HuH-7 (cell line): ENCODE results near the gene ATAD2B.
A peak's percentile ranks its signal among the peaks of the same experiment; 100 is the strongest.

Experiments
- DNase-seq: peaks from one replicate; pipeline ENCODE4 v3.0.0; 2011; ENCODE audit warnings: low spot score

The ATAD2B gene

DNA sequence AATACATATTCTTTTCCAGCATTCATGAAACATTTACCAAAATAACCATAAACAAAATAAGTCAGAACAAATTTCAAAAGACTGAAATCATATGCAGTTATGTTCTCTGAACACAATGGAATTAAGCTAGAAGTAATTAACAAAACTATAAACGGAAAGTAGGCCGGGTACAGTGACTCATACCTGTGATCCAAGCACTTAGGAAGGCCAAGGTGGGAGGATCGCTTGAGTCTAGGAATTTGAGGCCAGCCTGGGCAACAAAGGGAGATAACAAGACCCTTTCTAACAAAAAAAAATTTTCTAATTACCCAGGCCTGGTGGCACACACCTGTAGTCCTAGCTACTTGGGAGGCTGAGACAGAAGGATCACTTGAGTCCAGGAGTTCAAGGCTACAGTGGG is 14.9 kb downstream of the ATAD2B start:
- no peak for DNase-seq

DNA sequence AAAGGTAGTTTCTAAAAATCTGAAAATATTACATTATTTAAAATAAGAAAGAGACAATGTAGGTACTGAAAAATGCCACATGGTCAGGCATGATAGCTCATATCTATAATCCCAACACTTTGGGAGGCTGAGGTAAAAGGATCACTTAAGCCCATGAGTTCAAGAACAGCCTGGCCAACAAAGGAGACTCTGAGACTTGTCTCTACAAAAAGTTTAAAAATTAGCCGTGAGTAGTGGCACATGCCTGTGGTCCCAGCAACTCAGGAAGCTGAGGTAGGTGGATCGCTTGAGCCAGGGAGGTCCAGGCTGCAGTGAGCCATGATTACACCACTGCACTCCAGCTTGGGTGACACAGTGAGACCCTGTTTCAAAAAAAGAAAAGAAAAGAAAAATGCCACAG is 21.8 kb downstream of the ATAD2B start:
- no peak for DNase-seq

DNA sequence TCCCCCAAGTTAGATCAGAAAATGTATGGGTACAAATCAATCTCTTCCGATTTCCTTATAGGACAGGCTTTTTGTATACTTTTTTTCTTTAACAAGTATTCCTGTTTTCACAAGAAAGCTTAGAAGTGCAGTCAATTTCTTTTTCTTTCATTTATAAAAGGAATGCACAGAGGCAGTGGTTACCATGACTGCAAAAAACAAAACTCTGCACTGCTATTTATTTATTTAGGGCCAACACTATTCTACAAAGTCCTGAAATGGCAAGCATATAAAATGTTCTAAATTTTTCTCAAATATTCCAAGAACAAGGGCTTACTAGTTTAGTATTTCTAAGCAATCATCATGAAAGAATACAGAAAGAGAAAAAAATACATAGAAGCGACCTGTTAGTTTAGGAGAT is 22.2 kb downstream of the ATAD2B start:
- no peak for DNase-seq

DNA sequence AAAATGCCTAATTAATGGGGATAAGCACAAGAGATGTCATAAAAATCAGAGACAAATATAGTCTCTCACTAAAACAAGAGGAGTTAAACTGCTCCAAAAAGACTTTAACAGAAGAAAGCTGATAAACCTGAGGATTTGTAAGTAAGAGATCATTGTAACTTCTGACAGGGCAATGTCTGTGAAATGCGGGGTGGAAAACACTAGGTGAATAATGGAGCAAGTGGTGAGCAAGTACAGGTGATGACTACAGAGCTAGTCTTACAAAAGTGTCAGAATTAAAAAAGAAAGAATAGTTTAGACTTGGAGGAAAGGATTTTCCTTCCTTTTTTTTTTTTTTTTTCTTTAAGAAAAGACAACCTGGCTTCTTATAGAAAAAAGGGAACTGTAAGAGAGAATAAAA is 22.7 kb downstream of the ATAD2B start:
- no peak for DNase-seq

DNA sequence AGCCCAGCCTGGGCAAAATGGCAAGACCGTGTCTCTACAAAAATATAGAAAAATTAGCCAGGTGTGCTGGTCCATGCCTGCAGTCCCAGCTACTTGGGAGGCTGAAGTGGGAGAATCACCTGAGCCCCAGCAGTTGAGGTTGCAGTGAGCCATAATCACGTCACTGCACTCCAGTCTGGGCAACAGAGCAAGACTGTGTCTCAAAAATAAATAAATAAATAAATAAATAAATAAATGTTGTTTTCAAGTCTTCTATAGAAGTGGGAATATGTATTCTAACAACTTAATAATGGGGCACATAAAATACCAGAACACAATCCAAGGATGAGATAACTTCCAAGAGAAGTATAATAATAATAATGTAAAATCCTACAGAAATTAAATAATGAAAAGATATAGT is 23.9 kb downstream of the ATAD2B start:
- no peak for DNase-seq

DNA sequence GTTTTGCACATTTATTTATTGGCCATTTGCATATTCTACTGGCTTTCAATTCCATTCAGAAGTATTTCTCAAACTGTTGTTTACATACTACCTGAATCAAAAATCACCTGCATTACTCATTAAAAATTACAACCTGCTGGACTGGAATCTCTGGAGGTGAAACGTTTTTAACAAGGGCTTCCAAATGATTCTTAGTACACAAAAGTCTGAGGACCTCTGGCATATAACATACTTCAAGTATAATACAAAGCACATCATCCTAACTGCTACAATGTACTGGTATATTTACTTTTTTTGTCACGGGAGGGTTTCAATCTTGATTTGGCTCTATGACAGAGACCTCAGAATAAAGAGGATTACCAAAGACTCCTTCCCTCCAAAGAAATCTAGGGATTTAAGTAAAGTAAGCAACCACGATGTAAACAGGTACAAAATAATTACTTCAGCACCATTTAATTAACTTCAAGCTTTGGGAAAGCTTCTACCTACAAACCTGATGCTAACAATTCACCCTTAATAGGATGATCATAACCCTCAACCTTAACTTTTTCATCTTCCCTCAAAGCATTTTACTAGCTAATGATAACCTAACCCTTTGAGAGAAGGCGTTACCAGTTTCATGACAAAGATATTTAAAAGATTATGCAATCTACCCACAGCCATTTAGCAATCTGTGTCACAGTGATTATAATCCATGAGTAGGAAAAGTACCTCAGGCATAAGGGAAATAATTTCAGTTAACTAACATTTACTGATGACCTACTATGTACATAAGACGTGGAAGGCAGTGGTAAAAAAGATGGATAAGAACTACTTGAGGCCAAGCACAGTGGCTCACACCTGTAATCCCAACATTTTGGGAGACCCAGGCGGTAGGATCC is 24.7 kb downstream of the ATAD2B start:
- no peak for DNase-seq

DNA sequence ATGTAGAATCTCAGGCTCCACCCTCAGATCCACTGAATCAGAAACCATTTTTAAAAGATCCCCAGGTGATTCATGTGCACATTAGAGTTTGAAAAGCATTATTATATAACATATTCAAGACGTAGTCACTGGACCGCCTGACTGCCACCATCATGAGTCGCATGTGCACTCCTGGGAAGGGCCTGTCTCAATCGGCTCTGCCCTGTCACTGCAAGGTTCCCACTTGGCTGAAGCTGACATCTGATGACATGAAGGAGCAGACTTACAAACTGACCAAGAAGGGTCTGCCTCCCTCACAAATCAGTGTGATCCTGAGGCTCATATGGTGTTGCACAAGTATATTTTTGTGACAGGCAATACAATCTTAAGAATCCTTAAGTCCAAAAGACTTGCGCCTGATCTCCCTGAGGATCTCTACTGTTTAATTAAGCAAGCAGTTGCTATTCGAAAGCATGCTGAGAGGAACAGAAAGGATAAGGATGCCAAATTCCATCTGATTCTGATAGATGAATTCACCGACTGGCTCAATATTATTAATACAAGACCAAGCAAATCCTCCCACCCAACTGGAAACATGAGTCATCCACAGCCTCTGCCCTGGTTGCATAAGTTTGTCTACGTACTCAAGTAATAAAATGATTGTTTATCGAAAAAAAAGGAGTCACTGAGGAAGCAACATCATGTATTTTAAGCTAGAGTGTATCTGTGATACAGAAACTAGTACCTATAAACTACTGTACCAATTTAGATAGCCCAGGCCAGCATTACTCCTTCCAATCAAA is 26.2 kb downstream of the ATAD2B start:
- DNase-seq: no peak

DNA sequence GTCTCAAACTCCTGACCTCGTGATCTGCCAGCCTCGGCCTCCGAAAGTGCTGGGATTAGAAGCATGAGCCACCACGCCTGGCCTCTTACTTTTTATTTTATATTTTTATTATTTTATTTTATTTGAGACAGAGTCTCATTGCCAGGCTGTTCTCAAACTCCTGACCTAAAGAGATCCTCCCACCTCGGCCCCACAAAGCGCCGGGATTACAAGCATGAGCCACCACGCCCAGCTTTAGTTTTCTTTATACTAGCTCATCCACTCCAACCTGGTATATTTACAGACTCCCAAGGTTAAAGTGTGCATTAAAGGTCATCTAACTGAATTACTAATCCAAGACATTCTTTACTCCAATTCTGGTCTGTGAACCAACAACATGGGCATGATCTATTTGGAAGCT is 26.8 kb downstream of the ATAD2B start:
- DNase-seq: no peak

DNA sequence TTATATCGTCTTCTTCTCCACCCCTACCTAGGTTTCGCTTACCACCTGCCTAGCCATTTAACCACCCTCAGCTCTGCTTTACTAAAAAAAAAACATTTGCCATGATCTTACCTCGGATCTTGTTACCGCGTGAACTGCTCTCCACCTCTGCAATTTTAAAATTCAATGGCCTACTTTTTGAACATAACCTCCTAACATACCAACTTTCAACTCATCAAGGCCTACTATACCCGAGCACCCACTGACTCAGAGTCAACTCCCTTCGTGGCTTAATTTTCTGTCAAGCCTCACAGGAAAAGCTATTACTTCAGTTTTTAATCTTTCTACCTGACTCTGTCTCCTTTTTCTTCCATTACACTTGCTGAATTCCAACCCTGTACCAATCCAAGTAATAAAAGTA is 55.7 kb downstream of the ATAD2B start:
- DNase-seq: no peak

DNA sequence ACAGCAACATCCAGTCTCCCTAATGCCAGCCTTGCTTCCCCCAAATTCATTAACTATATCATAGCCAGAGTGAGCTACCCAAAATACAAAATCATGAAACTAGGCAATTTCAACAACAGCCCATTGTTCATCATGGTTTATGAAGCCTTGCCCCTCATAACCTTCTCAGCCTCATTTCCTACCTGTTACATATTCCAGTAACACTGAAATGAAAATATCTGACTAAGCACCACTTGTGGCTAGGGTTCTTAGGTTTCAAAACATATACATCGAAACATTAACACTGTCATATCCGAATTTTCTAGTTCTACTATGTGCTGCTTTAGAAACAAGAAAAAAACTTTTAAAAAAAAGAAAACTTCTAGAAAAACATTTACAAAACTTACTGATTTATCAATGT is 59.5 kb downstream of the ATAD2B start:
- no peak for DNase-seq

DNA sequence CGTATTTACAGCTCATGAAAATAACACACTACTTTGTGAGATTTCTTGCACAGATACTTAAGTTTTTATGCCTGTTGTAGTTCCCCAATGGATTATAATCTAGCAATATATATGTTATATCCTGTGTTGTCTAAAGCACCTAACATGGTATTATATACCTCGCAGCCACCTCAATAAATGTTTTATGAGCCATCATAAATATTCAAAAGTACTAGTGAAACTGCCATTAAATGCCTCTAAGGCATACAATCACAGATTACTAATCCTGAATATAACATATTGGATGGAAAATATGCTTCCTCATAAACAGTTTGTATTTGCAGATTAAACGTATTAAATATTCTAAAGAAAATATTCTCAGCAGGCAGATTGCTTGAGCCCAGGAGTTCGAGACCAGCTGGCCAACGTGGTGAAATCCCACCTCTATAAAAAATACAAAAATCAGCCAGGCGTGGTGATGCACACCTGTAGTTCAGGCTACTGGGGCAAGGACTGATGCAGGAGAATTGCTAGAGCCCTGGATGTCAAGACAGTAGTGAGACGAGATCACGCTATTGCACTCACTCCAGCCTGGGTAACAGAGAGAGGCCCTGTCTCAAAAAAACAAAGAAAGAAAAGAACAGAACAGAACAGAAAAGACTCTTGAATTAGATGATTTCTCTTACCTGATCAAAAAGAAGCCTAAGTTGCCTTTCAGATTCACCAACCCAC is 64.1 kb downstream of the ATAD2B start:
- DNase-seq: no peak

DNA sequence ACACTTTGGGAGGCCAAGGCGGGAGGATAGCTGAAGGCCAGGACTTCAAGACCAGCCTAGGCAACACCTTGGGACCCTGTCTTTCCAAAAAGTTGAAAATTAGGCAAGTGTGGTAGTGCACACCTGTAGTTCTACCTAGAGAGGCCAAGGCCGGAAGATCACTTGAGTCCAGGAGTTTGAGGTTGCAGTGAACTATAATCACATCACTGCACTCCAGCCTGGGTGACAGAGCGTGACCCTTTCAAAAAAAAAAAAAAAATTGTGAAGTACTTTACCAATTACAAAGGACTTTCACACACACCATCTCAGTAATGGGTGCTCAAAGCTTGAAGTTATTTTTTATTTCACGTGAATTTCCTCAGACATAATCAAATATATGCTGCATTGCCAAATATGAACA is 65.0 kb downstream of the ATAD2B start:
- DNase-seq: no peak

DNA sequence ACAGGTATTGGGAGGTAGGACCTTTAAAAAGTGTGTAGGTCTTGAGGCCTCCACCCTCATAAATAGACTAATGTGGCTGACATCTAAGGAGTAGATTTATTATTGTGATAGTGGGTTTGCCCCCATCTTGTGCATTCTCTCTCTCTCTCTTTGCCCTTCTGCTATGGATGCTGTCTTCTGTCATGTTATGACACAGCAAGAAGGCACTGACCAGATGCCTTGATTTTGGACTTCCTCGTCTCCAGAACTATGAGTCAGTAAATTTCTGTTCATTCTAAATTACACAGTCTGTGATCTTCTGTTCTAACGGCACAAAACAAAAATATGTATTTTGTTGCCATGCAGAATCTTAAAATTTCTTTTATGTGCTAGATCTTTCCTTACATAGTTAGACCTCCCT is 66.9 kb downstream of the ATAD2B start:
- DNase-seq: no peak

DNA sequence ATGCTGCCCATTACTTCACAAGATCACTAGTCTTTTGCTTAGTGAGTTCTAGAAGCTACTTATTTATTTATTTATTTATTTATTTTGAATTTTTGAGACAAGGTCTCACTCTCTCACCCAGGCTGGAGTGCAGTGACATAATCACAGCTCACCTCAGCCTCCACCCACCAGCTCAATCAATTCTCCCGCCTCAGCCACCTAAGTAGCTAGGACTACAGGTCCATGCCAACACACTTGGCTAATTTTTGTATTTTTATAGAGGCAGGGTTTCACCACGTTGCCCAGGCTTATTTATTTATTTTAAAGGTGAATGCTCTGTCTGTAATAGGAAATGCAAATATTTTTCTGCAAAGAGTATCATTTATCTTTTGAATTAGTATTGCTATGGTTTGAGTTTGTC is 67.7 kb downstream of the ATAD2B start:
- no peak for DNase-seq

DNA sequence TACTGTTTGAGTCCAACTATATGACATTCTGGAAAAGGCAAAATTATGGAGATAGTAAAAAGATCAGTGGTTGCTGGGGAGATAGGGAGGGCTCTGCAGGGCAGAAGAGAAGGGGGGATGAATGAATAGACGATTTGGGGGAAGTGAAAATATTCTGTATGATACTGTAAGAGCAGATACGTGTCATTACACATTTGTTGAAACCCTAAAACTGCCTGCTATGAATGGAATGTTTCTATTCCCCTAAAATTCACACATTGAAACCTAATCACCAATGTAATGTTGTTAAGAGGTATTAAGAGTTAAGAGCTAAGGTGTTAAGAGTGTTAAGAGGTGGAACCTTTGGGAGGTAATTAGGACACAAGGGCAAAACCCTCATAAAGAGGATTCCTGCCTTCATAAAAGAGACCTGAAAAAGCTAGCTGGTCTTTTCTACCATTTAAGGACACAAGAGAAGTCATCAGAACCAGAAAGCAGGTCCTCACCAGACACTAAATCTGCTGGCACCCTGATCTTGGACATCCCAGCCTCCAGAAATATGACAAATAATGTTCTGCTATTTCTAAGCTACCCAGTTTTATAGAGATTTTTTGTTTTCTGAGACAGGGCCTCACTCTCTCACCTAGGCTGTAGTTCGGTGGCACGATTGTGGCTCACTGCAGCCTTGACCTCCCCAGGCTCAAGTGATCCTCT is 76.2 kb downstream of the ATAD2B start:
- no peak for DNase-seq

DNA sequence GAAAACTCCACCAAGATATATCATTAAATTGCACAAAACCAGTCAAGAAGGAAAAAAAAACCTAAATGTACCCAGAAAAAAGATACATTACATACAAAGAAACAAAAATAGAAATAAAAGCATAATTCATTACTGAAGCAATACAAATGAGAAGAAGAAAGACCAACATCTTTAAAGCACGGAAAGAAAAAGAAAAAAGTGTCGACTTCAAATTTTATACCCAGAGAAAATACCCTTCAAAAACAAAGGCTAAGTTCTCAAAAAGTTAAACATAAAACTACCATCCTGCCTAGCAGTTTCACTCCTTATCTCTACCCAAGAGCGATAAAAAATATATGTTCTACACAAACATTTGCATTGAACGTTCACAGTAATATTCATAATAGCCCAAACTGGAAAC is 82.0 kb downstream of the ATAD2B start:
- no peak for DNase-seq

DNA sequence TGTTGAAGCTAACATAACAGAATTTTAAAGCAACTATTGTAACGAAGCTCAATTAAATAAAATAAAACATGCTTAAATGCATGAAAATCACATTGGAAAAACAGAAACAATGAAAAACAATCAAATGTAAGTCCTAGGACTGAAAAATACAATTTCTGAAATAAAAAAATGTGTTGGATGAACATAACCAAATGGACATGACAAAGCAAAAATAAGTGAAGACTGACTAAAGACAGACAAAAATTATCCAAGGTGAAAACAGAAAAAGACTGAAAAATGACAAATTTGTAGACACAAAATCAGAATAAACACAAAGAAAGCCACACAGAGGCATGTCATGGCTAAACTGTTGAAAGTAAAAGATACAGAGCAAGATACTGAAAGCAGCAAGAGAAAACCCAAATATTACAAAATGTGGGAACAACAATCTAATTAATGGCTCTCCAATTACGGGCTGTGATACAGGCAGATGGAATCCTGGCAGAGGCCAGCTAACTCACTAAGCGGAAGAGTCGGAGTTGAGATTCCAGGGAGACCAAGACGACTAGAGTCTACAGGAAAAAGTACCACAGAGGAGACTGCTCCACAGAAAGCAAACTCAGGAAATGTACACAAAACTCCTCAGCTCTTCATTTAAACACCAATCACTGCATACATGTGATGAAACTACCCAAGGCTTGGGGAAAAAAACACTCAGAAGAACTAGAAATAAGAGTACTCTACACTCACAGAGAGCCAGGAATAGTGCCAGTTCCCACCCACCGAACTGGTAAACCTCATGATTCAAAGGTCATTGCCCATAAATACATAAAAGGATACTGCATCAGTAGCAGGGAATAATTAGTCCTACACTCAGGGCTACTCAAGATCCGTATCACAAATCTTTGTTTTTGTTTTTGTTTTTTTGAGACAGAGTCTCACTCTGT is 83.6 kb downstream of the ATAD2B start:
- peak; percentile 17 for DNase-seq

DNA sequence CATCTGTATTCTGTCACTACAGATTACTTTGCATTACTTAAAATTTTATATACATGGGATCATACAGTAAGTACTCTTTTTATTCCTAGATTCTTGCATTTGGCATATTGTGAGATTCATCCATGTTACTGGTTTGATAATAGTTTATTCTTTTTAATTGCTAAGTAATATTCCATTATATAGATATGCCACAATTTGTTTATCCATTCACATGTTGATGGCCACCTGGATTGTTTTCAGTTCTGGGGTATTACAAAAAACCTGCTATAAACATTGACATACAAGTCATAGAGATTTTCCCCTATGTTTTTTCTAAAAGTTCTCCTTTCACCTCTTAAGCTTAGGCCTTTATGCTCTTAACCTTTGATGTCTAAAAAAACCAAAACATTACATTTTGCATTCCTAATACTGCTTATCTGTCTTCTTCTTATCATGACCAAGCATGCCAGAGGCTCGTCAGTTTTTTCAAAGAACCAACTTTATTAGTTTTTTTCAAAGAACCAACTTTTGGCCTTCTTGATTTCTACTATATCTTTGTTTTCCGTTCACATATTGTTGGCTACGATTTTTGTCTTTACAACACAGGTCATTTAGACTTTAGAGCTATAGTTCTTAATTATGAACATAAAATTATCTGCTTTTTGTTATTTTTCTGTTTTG is 86.9 kb downstream of the ATAD2B start:
- DNase-seq: no peak

DNA sequence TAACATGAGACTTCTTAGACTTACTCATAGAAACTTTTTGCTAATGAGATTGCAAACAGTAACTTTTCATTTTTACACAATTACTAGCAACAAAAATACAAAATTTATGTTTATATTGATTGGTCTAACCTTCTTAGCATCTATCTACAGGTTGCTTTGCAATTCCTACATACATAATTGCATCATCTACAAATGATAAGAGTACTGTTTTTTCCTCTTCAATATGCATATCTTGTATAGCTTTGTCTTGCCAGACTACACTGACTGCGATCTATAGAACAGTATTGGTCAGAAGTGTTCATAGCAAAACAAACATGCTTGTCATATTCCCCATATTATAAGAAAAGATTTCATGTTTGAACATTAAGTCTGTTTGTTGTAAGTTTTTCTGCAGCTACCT is 87.9 kb downstream of the ATAD2B start:
- DNase-seq: no peak

DNA sequence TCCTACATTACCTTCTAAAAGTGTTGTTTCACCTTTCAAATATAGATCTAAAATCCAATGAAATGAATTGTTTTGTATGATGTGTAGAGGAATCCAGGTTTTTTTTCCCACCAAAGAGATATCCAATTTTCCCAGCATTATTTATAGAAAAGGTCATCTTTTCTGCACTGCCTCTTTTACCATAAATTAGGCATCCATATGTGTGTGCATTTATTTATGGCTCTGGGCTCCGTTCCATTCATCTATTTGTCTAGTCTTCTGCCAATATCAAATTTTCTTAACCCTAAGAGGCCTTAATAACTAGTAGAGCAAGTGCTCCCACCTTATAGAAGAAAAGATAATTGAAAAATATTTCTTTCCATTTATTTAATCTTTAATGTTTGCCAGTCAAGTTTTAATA is 88.3 kb downstream of the ATAD2B start:
- no peak for DNase-seq

DNA sequence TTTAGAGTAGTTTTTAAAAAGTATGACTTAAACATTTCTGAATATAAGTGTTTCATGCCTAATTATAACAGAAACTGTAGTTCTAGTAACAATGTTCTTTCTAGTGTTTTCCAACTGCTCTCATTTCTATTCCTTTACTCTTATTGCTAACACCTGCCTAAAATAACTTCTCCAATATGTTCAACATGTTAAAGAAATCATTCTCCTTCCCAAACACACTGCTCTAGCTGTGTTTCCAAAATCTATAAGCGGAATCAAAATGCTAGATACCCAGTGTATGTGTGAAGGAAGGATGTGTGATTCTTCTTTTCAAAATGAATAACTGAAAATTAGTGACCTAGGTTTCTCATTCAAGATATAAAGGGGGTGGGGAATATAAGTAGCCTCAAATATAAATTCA is 89.1 kb downstream of the ATAD2B start:
- DNase-seq: no peak
